HepG2 (cell line): ENCODE data around the gene CEP135. TPM values are rescaled to one million over a fixed set of nuclear protein-coding genes. Genes with fewer than 3 reads are reported as not detected.
A peak's percentile ranks its signal among the peaks of the same experiment; 100 is the strongest.

Experiments used
- BRF2 ChIP-seq: sonication (generic); formaldehyde crosslinking; IDR thresholded peaks from 2 replicates; pipeline ENCODE4 v1.8.1; 2022; ENCODE audit warnings: mild to moderate bottlenecking, missing genetic modification reagents
- HOMEZ ChIP-seq: IDR thresholded peaks from 2 replicates; pipeline ENCODE4 v1.6.1; 2016; ENCODE audit warnings: low read depth
- HOXA7 ChIP-seq: sonication (generic); formaldehyde crosslinking; IDR thresholded peaks from 2 replicates; pipeline ENCODE4 v1.8.1; 2022; ENCODE audit warnings: mild to moderate bottlenecking, missing genetic modification reagents, moderate library complexity
- REL ChIP-seq: sonication (generic); formaldehyde crosslinking; conservative IDR thresholded peaks from 2 replicates; pipeline ENCODE4 v1.8.0; 2022; ENCODE audit warnings: mild to moderate bottlenecking, missing genetic modification reagents, moderate library complexity
- SRSF9 ChIP-seq: fragments of 200-400 bp; formaldehyde crosslinking; IDR thresholded peaks from 2 replicates; pipeline ENCODE4 v1.6.1; 2018; ENCODE audit warnings: borderline replicate concordance, mild to moderate bottlenecking, low read depth, low read length; ENCODE audit not compliant: insufficient read depth, poor library complexity, severe bottlenecking
- TEF ChIP-seq: sonication (generic); formaldehyde crosslinking; IDR thresholded peaks from 2 replicates; pipeline ENCODE4 v1.5.0; 2020; ENCODE audit warnings: missing genetic modification reagents
- ZHX1 ChIP-seq: sonication (generic); formaldehyde crosslinking; IDR thresholded peaks from 2 replicates; pipeline ENCODE4 v1.8.1; 2022; ENCODE audit warnings: low read depth, mild to moderate bottlenecking, missing genetic modification reagents
- ZMYM4 ChIP-seq: sonication (generic); formaldehyde crosslinking; IDR thresholded peaks from 2 replicates; pipeline ENCODE4 v1.8.1; 2023; ENCODE audit warnings: mild to moderate bottlenecking, missing genetic modification reagents
- ZNF180 ChIP-seq: sonication (generic); formaldehyde crosslinking; IDR thresholded peaks from 2 replicates; pipeline ENCODE4 v1.4.0; 2020; ENCODE audit warnings: low read depth, missing genetic modification reagents, borderline replicate concordance
- ZNF24 ChIP-seq: fragments of 450-650 bp; IDR thresholded peaks from 2 replicates; pipeline ENCODE4 v1.6.1; 2017; ENCODE audit warnings: antibody characterized with exemption, mild to moderate bottlenecking
- ZNF552 ChIP-seq: sonication (generic); formaldehyde crosslinking; IDR thresholded peaks from 2 replicates; pipeline ENCODE4 v1.9.0; 2022; ENCODE audit warnings: missing genetic modification reagents, mild to moderate bottlenecking, borderline replicate concordance
- ZNF609 ChIP-seq: sonication (generic); formaldehyde crosslinking; IDR thresholded peaks from 2 replicates; pipeline ENCODE4 v1.4.0; 2020; ENCODE audit warnings: mild to moderate bottlenecking, missing genetic modification reagents, borderline replicate concordance
- ZNF615 ChIP-seq: sonication (generic); formaldehyde crosslinking; IDR thresholded peaks from 2 replicates; pipeline ENCODE4 v1.5.0; 2020; ENCODE audit warnings: mild to moderate bottlenecking, missing genetic modification reagents, borderline replicate concordance
- ZNF784 ChIP-seq: sonication (generic); formaldehyde crosslinking; IDR thresholded peaks from 2 replicates; pipeline ENCODE4 v1.5.1; 2020; ENCODE audit warnings: missing genetic modification reagents, mild to moderate bottlenecking, borderline replicate concordance
- polyA plus RNA-seq, 8 experiments: library from polyadenylated mRNA; depleted of rRNA in 3 of 8; stranded (reverse) in 7 of 8; unstranded in 1 of 8; fragments of >200 nt; fragmentation: Illumina TruSeq in 4 of 8; extraction: Trizol in 4 of 8; gene quantifications; 2 replicates each; pipeline versions ENCODE4 v1.2.1 to v1.2.3, GENCODE V29; 2011 to 2016; ENCODE audit warnings: low read depth in 4 of 8, missing spikeins in 1 of 8, mixed read lengths in 1 of 8; ENCODE audit not compliant: insufficient read depth in 1 of 8
- total RNA-seq, 5 experiments: library from RNA; depleted of rRNA; stranded (reverse); fragments of >200 nt; fragmentation: Illumina TruSeq; extraction: Trizol; gene quantifications; 2 replicates each; pipeline ENCODE4 v1.2.3, GENCODE V29; 2016; ENCODE audit warnings: low read depth in 1 of 5

The CEP135 gene
- total and polyA plus RNA-seq, 2 of the 13 experiments (the other 11 are each of a cell fraction or from before 2014, with no cell fraction given), result 1.7 to 8.8 TPM

- TF ChIP-seq ZNF609 (CRISPR knock-in tag), result no peak
- TF ChIP-seq ZMYM4 (CRISPR knock-in tag), result peak; percentile 93
- TF ChIP-seq HOXA7, result no peak
- 0 out of 2 replicates have a peak, but pooled peaks have one; percentile 45 for TF ChIP-seq TEF (CRISPR knock-in tag)
- TF ChIP-seq ZNF180 (CRISPR knock-in tag), result no peak; the same call in 1 of the 2 replicates
- no peak for TF ChIP-seq ZNF552 (CRISPR knock-in tag)
- TF ChIP-seq ZNF615 (CRISPR knock-in tag), result no peak
- TF ChIP-seq ZHX1 (CRISPR knock-in tag), result peak; percentile 90
- TF ChIP-seq ZNF24, result no peak
- TF ChIP-seq REL (CRISPR knock-in tag), result peak; percentile 94
- peak; percentile 88; the same call in 1 of the 2 replicates for TF ChIP-seq ZNF784 (CRISPR knock-in tag)
- peak; percentile 26; the same call in 1 of the 2 replicates for TF ChIP-seq HOMEZ
- peak; percentile 95 for TF ChIP-seq BRF2 (CRISPR knock-in tag)
- TF ChIP-seq SRSF9, result no peak
Observed at GRCh38 chr4:55948726-55949481, at the start of gene CEP135 (continued).
